ENCODE data around the gene COX19. TPM values are rescaled to one million over a fixed set of nuclear protein-coding genes. Genes with fewer than 3 reads are reported as not detected.

Gene COX19
- polyA plus RNA-seq, 1 of the 3 experiments (the other 2 are of a cell fraction) = 7.6 TPM

GRCh38 chr7:976901-977325, 1.6 kb upstream of the COX19 start:
- H3K4me1 ChIP-seq (ENCODE audit: control insufficient read depth in 1 of 2, insufficient read depth in 2 of 2, low read depth in 1 of 2, low read length in 1 of 2) = peaks cover 10 to 12% of the 10 kb centered on the region in 2 experiments; a peak in 2 of 4 replicates
- H2AFZ ChIP-seq (ENCODE audit: low read depth) = no peak overlapping the region
- H3F3A ChIP-seq (replicated peaks; ENCODE audit: insufficient read depth) = peaks cover 7% of the 10 kb centered on the region
- POLR2A ChIA-PET = no interaction called here
- 86% methylated on average over 16 of the region's 19 CpGs for WGBS (ENCODE audit: low lambda C conversion rate)
- H3K27ac ChIP-seq (ENCODE audit: low read depth in 2 of 2, low read length in 1 of 2) = no peak overlapping the region
- H3K9ac ChIP-seq = no peak overlapping the region
- TF ChIP-seq IRF3 (IDR thresholded peaks at IDR 0.05; ENCODE audit: low read depth, low read length) (no peak), RFX5 (IDR thresholded peaks at IDR 0.05; ENCODE audit: low read length) (no peak), CTCF (IDR thresholded peaks at IDR 0.05) (no peak)
- H3K9me2 ChIP-seq = no peaks in the 10 kb centered on the region
- no peak overlapping the region for H3K4me3 ChIP-seq (ENCODE audit: low read depth in 2 of 2, low read length in 1 of 2)
- H4K20me1 ChIP-seq (ENCODE audit: insufficient read depth) = peaks cover 28% of the 10 kb centered on the region
- H3K9me3 ChIP-seq = no peaks in the 10 kb centered on the region
- H3K79me2 ChIP-seq (ENCODE audit: insufficient read depth) = peaks cover 34% of the 10 kb centered on the region
- H3K27me3 ChIP-seq (ENCODE audit: insufficient read depth) = no peaks in the 10 kb centered on the region
- no peak for DNase-seq
- CTCF ChIA-PET = interaction anchor here (0.8 to 8.4 kb wide), 6 partner anchors 16 to 166 kb away, joined by 3 to 134 read pairs (median 16); partner anchors contain the start of genes ADAP1 and GPER1
- H3K4me2 ChIP-seq = no peak overlapping the region
- peaks cover 13% of the 10 kb centered on the region in 2 experiments for H3K36me3 ChIP-seq (replicated peaks in 1 of 2; ENCODE audit: control insufficient read depth in 1 of 2, insufficient read depth in 2 of 2, low read length in 1 of 2)

- Histone ChIP-seq H3K36me3 (replicated peaks in 1 of 2; ENCODE audit: control insufficient read depth in 1 of 2, insufficient read depth in 2 of 2, low read length in 1 of 2) (peaks cover 18 to 19% of the 10 kb centered on the region in 2 experiments), H3K4me1 (ENCODE audit: control insufficient read depth in 1 of 2, insufficient read depth in 2 of 2, low read depth in 1 of 2, low read length in 1 of 2) (peaks cover 10 to 12% of the 10 kb centered on the region in 2 experiments; a peak in 2 of 4 replicates), H3K9me3 (no peaks in the 10 kb centered on the region), H3K9me2 (no peaks in the 10 kb centered on the region), H4K20me1 (ENCODE audit: insufficient read depth) (peaks cover 32% of the 10 kb centered on the region), H2AFZ (ENCODE audit: low read depth) (peak overlapping the region; percentile 98), H3K4me2 (peak overlapping the region; percentile 88), H3K9ac (peak overlapping the region; percentile 94), H3K79me2 (ENCODE audit: insufficient read depth) (peaks cover 44% of the 10 kb centered on the region), H3K4me3 (ENCODE audit: low read depth in 2 of 2, low read length in 1 of 2) (peak overlapping the region; percentile 75 to 83), H3K27me3 (ENCODE audit: insufficient read depth) (no peaks in the 10 kb centered on the region), H3K27ac (ENCODE audit: low read depth in 2 of 2, low read length in 1 of 2) (peak overlapping the region in 1 of 2 experiments; percentile 13; a peak in 1 of 4 replicates), H3F3A (replicated peaks; ENCODE audit: insufficient read depth) (peaks cover 7% of the 10 kb centered on the region)
- TF ChIP-seq MEF2A (IDR thresholded peaks at IDR 0.05; ENCODE audit: borderline replicate concordance, low read depth) (no peak), TAF1 (IDR thresholded peaks at IDR 0.05; ENCODE audit: borderline replicate concordance, low read depth, low read length) (no peak), EP300 (IDR thresholded peaks at IDR 0.05; ENCODE audit: borderline replicate concordance in 1 of 2, low read depth in 1 of 2, low read length in 1 of 2) (no peak), MAX (IDR thresholded peaks at IDR 0.05; ENCODE audit: low read depth) (no peak), POLR2AphosphoS5 (IDR thresholded peaks at IDR 0.05; ENCODE audit: low read depth, low read length) (no peak; the same call in none of the 2 replicates), SIN3A (IDR thresholded peaks at IDR 0.05; ENCODE audit: borderline replicate concordance, low read depth, low read length) (no peak), EZH2phosphoT487 (IDR thresholded peaks at IDR 0.05; ENCODE audit: borderline replicate concordance, low read depth) (no peak), TEAD4 (IDR thresholded peaks at IDR 0.05; ENCODE audit: borderline replicate concordance, insufficient read depth) (no peak), ELF1 (IDR thresholded peaks at IDR 0.05) (no peak), RAD21 (IDR thresholded peaks at IDR 0.05; ENCODE audit: low read length) (no peak), USF2 (IDR thresholded peaks at IDR 0.05; ENCODE audit: borderline replicate concordance, low read depth, low read length) (no peak), CHD2 (IDR thresholded peaks at IDR 0.05; ENCODE audit: low read length, partially characterized antibody) (no peak), USF1 (IDR thresholded peaks at IDR 0.05; ENCODE audit: borderline replicate concordance, low read depth) (no peak), IRF3 (IDR thresholded peaks at IDR 0.05; ENCODE audit: low read depth, low read length) (no peak), FOXM1 (IDR thresholded peaks at IDR 0.05; ENCODE audit: low read depth) (no peak), GATA2 (CRISPR knock-in tag; IDR thresholded peaks at IDR 0.05) (no peak), YY1 (IDR thresholded peaks at IDR 0.05; ENCODE audit: low read depth) (no peak)
- DNase-seq = no peak
- 33% methylated on average over 21 of the region's 28 CpGs for WGBS (ENCODE audit: low lambda C conversion rate)
- ChIA-PET POLR2A (interaction anchor here (0.6 to 1.4 kb wide), 4 partner anchors 9 to 162 kb away, joined by 3 to 9 read pairs (median 4); a partner anchor contains a TSS), CTCF (interaction anchor here (0.8 to 8.4 kb wide), 14 partner anchors 9 to 207 kb away, joined by 3 to 134 read pairs (median 5); partner anchors contain the start of gene ADAP1)
These were observed 539 bp upstream of the COX19 start for GRCh38 chr7:975702-976473.
